Upper lobe of right lung (tissue), 1 donor: Measurements from ENCODE around the gene TBRG4. TPM values are rescaled to one million over a fixed set of nuclear protein-coding genes. Genes with fewer than 3 reads are reported as not detected.

Experiments used
- ATAC-seq: fragments of 200-7000 bp; cut with Tn5 transposase; one replicate; pipeline ENCODE4 v1.9.1; 2020; ENCODE audit warnings: mild to moderate bottlenecking, moderate library complexity
- DNase-seq: peaks from one replicate; pipeline ENCODE4 v3.0.0-alpha.2; 2020
- H3K27ac ChIP-seq: fragments of 200-600 bp; one replicate; pipeline ENCODE4 v1.8.0; 2022
- H3K27me3 ChIP-seq: fragments of 200-600 bp; one replicate; pipeline ENCODE4 v1.8.0; 2022; ENCODE audit warnings: mild to moderate bottlenecking
- H3K36me3 ChIP-seq: fragments of 200-600 bp; one replicate; pipeline ENCODE4 v1.8.0; 2022
- H3K4me1 ChIP-seq: fragments of 200-600 bp; one replicate; pipeline ENCODE4 v1.8.0; 2022
- H3K4me3 ChIP-seq: fragments of 200-600 bp; one replicate; pipeline ENCODE4 v1.8.0; 2022; ENCODE audit warnings: mild to moderate bottlenecking
- H3K9me3 ChIP-seq: fragments of 200-600 bp; one replicate; pipeline ENCODE4 v1.8.0; 2022
- intact Hi-C: fragments of 100-400 bp; cut with DNase I; formaldehyde crosslinking; loops from one replicate; pipeline ENCODE4 v1.11.0; 2022
- long read RNA-seq: library from polyadenylated mRNA; unstranded; transcript quantifications from one replicate; pipeline ENCODE4 v2.0.0, GENCODE V29; 2021
- total RNA-seq: library from RNA; stranded (reverse); fragmentation: NEBNext Ultra II Directional; extraction: Animal tissue kit (Norgen Biotek cat#: 25700); gene quantifications from one replicate; pipeline ENCODE4 v1.2.1, GENCODE V29; 2021
- TF ChIP-seq, protein P1 (sequence below): fragments of 200-600 bp; IDR thresholded peaks from one replicate; pipeline ENCODE4 v1.8.0; 2022; ENCODE audit warnings: antibody characterized with exemption
- donor health status: DM: no; HTN: yes; CAD: no; lungs with severe emphysema.

TBRG4 gene
- 59.4 TPM for total RNA-seq
- long read RNA-seq, transcript TBRG4-202 (9 exons, 1,917 nt), result minor isoform, 12 of 77 reads
- long read RNA-seq, transcript TBRG4-201 (11 exons, 2,243 nt), result major isoform, 30 of 77 reads
- long read RNA-seq, partial matches to known transcripts, result 8 of 77 reads
- long read RNA-seq, other reads (novel, unspliced or antisense), result 26 of 77 reads

DNA sequence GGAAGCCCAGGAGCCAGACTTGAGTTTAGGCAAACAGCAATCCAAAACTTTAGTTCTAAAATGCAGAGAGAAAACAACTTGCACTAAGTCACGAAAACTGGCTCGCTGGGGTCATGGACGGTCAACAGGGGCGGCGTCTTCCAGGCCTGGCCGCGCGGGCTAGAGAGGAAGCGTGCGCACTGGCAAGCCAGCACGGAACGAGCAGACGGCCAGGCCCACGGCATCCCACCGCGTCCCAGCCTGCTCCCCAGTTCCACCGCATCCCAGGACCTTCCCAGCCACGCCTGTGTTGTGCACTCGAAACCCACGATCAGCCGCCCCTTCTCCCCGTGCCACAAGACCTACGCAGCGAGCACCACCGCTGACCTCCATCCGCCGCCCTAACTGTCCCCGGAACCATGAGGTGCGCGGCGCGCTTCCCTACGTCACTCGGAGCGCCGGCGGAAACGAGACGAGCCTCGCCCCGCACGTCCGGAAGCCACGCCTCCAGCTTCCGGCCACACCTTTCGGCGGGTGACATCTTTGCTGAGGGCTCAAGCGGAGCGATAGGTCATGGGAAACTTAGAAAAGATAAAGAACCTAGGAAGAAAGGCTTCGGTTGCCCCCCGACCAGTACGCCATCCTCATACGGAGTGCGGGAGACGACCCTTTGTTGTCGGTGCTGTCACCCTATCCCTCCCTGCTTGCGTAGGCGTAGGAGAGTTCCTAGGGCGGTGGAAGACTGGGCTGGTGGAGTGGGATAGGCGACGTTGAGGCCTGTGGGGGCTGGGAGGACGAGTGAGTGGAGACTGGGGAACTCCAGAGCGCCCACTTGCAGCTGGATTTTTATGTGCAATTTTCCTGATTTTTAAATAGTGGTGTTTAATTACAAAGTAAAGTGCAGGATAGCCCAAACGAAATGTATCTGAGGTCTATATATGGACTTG lies at the start of gene TBRG4:
TSS of gene TBRG4 (minus strand) at position 400 of the 926 bp plus-strand sequence. CDS start 2,460 bp downstream, outside the sequence.
- Histone ChIP-seq H3K4me3 (peak within 1 kb of the TSS; percentile 83), H3K27ac (peak within 1 kb of the TSS; percentile 97), H3K4me1 (peaks cover 36% of the 10 kb centered on the region), H3K36me3 (peaks cover 24% of the 10 kb centered on the region), H3K27me3 (no peaks in the 10 kb centered on the region), H3K9me3 (no peaks in the 10 kb centered on the region)
- DNase-seq (peak; percentile 98), ATAC-seq (peak; percentile 99)
- intact Hi-C loops, result no loop called here
- TF ChIP-seq, protein P1, sequence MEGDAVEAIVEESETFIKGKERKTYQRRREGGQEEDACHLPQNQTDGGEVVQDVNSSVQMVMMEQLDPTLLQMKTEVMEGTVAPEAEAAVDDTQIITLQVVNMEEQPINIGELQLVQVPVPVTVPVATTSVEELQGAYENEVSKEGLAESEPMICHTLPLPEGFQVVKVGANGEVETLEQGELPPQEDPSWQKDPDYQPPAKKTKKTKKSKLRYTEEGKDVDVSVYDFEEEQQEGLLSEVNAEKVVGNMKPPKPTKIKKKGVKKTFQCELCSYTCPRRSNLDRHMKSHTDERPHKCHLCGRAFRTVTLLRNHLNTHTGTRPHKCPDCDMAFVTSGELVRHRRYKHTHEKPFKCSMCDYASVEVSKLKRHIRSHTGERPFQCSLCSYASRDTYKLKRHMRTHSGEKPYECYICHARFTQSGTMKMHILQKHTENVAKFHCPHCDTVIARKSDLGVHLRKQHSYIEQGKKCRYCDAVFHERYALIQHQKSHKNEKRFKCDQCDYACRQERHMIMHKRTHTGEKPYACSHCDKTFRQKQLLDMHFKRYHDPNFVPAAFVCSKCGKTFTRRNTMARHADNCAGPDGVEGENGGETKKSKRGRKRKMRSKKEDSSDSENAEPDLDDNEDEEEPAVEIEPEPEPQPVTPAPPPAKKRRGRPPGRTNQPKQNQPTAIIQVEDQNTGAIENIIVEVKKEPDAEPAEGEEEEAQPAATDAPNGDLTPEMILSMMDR, result peak; percentile 44

DNA sequence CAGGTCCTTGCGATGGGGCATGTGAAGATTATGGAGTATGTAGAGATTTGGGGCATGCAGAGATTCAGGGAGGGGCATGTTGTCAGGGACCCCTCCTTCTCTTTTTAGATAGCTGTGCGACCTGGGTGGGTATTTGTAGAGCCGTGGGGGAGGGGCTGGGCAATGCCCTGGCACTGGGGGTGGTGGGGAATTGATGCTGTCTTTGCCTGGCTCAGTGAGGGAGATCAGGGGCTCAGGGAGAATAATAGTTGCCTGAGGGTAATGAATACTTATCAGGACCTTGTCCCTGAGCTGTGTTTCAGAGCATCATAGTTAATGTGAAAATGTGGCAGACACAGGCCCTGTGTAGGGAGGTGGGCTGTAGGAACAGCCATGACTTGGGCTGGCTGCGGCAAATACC lies 49.6 kb upstream of the TBRG4 start:
- TF ChIP-seq, protein P1, result no peak
- DNase-seq (no peak), ATAC-seq (no peak)
- H3K27me3 ChIP-seq, result no peaks in the 10 kb centered on the region
- no peaks in the 10 kb centered on the region for H3K36me3 ChIP-seq
- no peaks in the 10 kb centered on the region for H3K4me1 ChIP-seq
- H3K9me3 ChIP-seq, result no peaks in the 10 kb centered on the region
- intact Hi-C loops, result no loop called here
- peak overlapping the region; percentile 52 for H3K4me3 ChIP-seq
- H3K27ac ChIP-seq, result peak overlapping the region; percentile 4

DNA sequence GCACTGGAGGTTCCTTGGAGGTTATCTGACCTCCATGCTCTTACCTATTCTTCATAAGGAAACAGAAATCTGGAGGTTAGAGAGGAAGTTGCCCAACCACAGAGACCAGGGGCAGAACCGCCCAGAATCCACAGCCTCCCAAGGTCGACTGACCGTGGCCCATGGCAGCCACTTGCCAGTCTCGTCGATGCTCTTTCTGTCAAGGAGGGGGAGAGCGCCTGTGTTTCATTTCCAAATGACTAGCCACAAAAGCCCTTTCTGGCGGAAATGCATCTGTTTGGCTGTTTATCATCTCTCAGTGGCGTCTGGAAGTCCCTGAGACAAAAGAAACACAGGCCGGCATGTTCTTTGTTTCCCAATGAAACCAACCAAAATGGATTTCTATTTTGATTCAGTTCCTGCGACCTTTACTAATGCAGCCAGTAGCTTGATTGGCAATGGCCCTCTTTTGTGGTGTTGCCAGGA lies 49.0 kb upstream of the TBRG4 start:
- intact Hi-C loops, result no loop called here
- H3K27ac ChIP-seq, result peak overlapping the region; percentile 4
- ATAC-seq (no peak), DNase-seq (no peak)
- H3K4me1 ChIP-seq, result no peaks in the 10 kb centered on the region
- H3K27me3 ChIP-seq, result no peaks in the 10 kb centered on the region
- H3K36me3 ChIP-seq, result no peaks in the 10 kb centered on the region
- peak overlapping the region; percentile 52 for H3K4me3 ChIP-seq
- TF ChIP-seq, protein P1, result no peak
- no peaks in the 10 kb centered on the region for H3K9me3 ChIP-seq

DNA sequence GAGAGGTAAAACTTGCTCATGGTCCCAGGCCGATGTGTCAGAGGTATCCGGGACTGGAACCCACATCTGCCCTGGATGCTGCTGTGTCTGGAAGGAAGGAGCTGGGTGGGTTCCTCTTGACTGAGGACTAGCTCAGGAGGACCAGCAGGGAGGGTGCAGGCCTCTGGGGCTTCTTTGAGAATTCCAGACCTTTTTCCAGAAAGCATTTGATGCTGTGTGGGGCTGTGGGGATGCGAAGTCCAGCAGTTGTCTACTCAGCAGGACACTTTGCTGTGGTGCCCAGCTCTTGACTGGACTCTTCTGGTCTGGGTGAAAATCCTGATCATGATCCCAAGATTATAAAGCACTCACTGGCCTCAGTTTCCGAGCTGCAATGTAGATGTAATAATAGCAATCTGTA lies 47.8 kb upstream of the TBRG4 start:
- H3K4me1 ChIP-seq, result no peaks in the 10 kb centered on the region
- intact Hi-C loops, result loop anchor here (5.0 kb wide), 1 partner anchor 98 kb away; no protein-coding TSS in a partner anchor
- H3K36me3 ChIP-seq, result no peaks in the 10 kb centered on the region
- peak overlapping the region; percentile 76 for H3K27ac ChIP-seq
- H3K4me3 ChIP-seq, result peak overlapping the region; percentile 52
- TF ChIP-seq, protein P1, result no peak
- no peaks in the 10 kb centered on the region for H3K9me3 ChIP-seq
- H3K27me3 ChIP-seq, result no peaks in the 10 kb centered on the region
- ATAC-seq, result no peak
- DNase-seq, result no peak

DNA sequence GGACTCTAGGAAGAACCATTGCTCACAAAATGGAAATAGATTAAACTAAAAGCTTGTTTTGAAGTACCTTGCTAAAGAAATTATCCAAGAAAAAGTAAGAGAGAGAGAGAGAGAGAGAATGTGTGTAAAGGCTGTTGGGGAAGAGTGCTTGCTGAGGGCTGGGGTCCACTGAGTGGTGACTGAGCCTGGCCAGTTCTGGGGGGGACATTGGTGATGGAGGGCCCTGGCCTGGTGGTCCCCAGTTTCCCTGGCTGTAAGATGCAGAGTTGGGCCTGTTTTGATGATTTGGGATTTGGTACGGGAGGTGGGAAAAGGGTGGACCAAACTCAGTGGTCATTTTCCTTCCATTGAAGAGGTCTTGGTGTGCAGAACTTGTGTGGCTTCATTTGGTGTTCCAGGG lies 47.0 kb upstream of the TBRG4 start:
- Histone ChIP-seq H3K36me3 (no peaks in the 10 kb centered on the region), H3K4me1 (no peaks in the 10 kb centered on the region), H3K9me3 (no peaks in the 10 kb centered on the region), H3K4me3 (peak overlapping the region; percentile 52), H3K27me3 (no peaks in the 10 kb centered on the region), H3K27ac (peak overlapping the region; percentile 76)
- no peak for ATAC-seq
- intact Hi-C loops, result loop anchor here (5.0 kb wide), 1 partner anchor 99 kb away; no protein-coding TSS in a partner anchor
- TF ChIP-seq, protein P1, result no peak
- DNase-seq, result peak; percentile 22
